Natural killer cell (primary cell): ENCODE data around the gene FLT1. TPM values are rescaled to one million over a fixed set of nuclear protein-coding genes. Genes with fewer than 3 reads are reported as not detected.

ENCODE experiments used
- ATAC-seq, 3 donors: fragments of 150-1000 bp in 2 of 3; fragments of 200-7000 bp in 1 of 3; cut with Tn5 transposase; 1 replicate in 1 of 3; 2 replicates in 2 of 3; pipeline ENCODE4 v1.10.0; 2021; ENCODE audit warnings: mild to moderate bottlenecking in 2 of 3, moderate library complexity in 2 of 3
- DNase-seq, 2 donors: peaks; one replicate each; pipeline versions ENCODE4 v3.0.0 to v3.0.0-alpha.2; 2013 to 2021; ENCODE audit warnings: mixed read lengths in 1 of 2
- H3K27ac ChIP-seq: one replicate; pipeline ENCODE4 v1.5.1; 2013; ENCODE audit warnings: mild to moderate bottlenecking, low read length
- H3K27me3 ChIP-seq: one replicate; pipeline ENCODE4 v1.6.1; 2013; ENCODE audit warnings: low read length; ENCODE audit not compliant: control insufficient read depth, insufficient read depth
- H3K36me3 ChIP-seq: one replicate; pipeline ENCODE4 v1.6.1; 2013; ENCODE audit warnings: low read length; ENCODE audit not compliant: control insufficient read depth, insufficient read depth
- H3K4me1 ChIP-seq: one replicate; pipeline ENCODE4 v1.6.1; 2013; ENCODE audit warnings: low read length; ENCODE audit not compliant: control insufficient read depth, insufficient read depth
- H3K4me3 ChIP-seq: one replicate; pipeline ENCODE4 v1.5.1; 2013; ENCODE audit warnings: low read length
- H3K9me3 ChIP-seq: one replicate; pipeline ENCODE4 v1.6.1; 2013; ENCODE audit warnings: low read length; ENCODE audit not compliant: control insufficient read depth, insufficient read depth
- H3K27ac Mint-ChIP-seq, 2 donors: one replicate each; pipeline ENCODE4 v1.8.0; 2022; ENCODE audit warnings: mild to moderate bottlenecking in 2 of 2, mixed read lengths in 2 of 2, moderate library complexity in 1 of 2
- H3K27me3 Mint-ChIP-seq, 2 donors: one replicate each; pipeline ENCODE4 v1.8.0; 2022; ENCODE audit warnings: low read depth in 2 of 2, mixed read lengths in 2 of 2
- H3K36me3 Mint-ChIP-seq: one replicate; pipeline ENCODE4 v1.8.0; 2022; ENCODE audit warnings: mixed read lengths
- H3K4me1 Mint-ChIP-seq, 2 donors: one replicate each; pipeline ENCODE4 v1.8.0; 2022; ENCODE audit warnings: mixed read lengths in 2 of 2
- H3K4me3 Mint-ChIP-seq: one replicate; pipeline ENCODE4 v1.8.0; 2022; ENCODE audit warnings: mild to moderate bottlenecking, moderate library complexity, mixed read lengths
- H3K9me3 Mint-ChIP-seq, 2 donors: one replicate each; pipeline ENCODE4 v1.8.0; 2022; ENCODE audit warnings: mixed read lengths in 2 of 2
- CTCF ChIP-seq: fragments of 200-600 bp; IDR thresholded peaks from one replicate; pipeline ENCODE4 v1.8.0; 2022; ENCODE audit warnings: antibody characterized with exemption
- WGBS: methylation state at CpG from one replicate; pipeline ENCODE4 v1.1.7; 2013; ENCODE audit warnings: missing lambda C conversion rate; ENCODE audit not compliant: insufficient coverage; 5-methylcytosine and 5-hydroxymethylcytosine counted together
- intact Hi-C: fragments of 100-400 bp; cut with micrococcal nuclease; formaldehyde crosslinking; loops from one replicate; pipeline ENCODE4 v1.14.2; 2022
- total RNA-seq, 4 donors: library from RNA; stranded (reverse); fragments of 120-200 nt in 1 of 4; gene quantifications; one replicate each; pipeline versions ENCODE4 v1.2.3 to v1.2.4, GENCODE V29; 2013 to 2022

FLT1 gene
- total RNA-seq, 3 donors from 2014 or later (not counting 1 experiment from before 2014, with no cell fraction given) = 0.05 to 0.43 (median 0.07) TPM

GRCh38 chr13:28392896-28393505, 101.9 kb downstream of the FLT1 start:
- TF ChIP-seq CTCF = no peak
- intact Hi-C loops = no loop called here

GRCh38 chr13:28392428-28392827, 102.5 kb downstream of the FLT1 start:
- no peaks in the 10 kb centered on the region for H3K36me3 Mint-ChIP-seq
- no peak for ATAC-seq
- H3K4me1 ChIP-seq = no peaks in the 10 kb centered on the region
- H3K4me3 Mint-ChIP-seq = no peak overlapping the region
- intact Hi-C loops = no loop called here
- no peak overlapping the region for H3K27ac Mint-ChIP-seq
- H3K9me3 Mint-ChIP-seq = no peaks in the 10 kb centered on the region
- H3K4me1 Mint-ChIP-seq = no peaks in the 10 kb centered on the region
- no peaks in the 10 kb centered on the region for H3K27me3 ChIP-seq
- WGBS = 10% methylated on average over 1 of the region's 2 CpGs
- H3K4me3 ChIP-seq = no peak overlapping the region
- H3K36me3 ChIP-seq = no peaks in the 10 kb centered on the region
- DNase-seq = no peak
- peaks cover 8 to 44% of the 10 kb centered on the region in 2 donors for H3K27me3 Mint-ChIP-seq
- no peaks in the 10 kb centered on the region for H3K9me3 ChIP-seq
- TF ChIP-seq CTCF = no peak
- no peak overlapping the region for H3K27ac ChIP-seq

More at GRCh38 chr13:28392896-28393505, 101.9 kb downstream of the FLT1 start:
- H3K36me3 Mint-ChIP-seq = no peaks in the 10 kb centered on the region
- peaks cover 4 to 38% of the 10 kb centered on the region in 2 donors for H3K27me3 Mint-ChIP-seq
- no peak overlapping the region for H3K27ac ChIP-seq
- H3K9me3 ChIP-seq = no peaks in the 10 kb centered on the region
- no peak overlapping the region for H3K4me3 ChIP-seq
- 93% methylated on average over 5 of the region's 5 CpGs for WGBS
- DNase-seq (no peak), ATAC-seq (no peak)
- no peak overlapping the region for H3K4me3 Mint-ChIP-seq
- H3K36me3 ChIP-seq = no peaks in the 10 kb centered on the region
- no peaks in the 10 kb centered on the region for H3K9me3 Mint-ChIP-seq
- H3K27ac Mint-ChIP-seq = no peak overlapping the region
- no peaks in the 10 kb centered on the region for H3K4me1 ChIP-seq
- H3K27me3 ChIP-seq = no peaks in the 10 kb centered on the region
- no peaks in the 10 kb centered on the region for H3K4me1 Mint-ChIP-seq

- Histone ChIP-seq H3K27me3 (no peaks in the 10 kb centered on the region), H3K4me1 (peaks cover 4% of the 10 kb centered on the region), H3K27ac (no peak overlapping the region), H3K36me3 (no peaks in the 10 kb centered on the region), H3K4me3 (no peak overlapping the region), H3K9me3 (no peaks in the 10 kb centered on the region)
- intact Hi-C loops = no loop called here
- H3K36me3 Mint-ChIP-seq = no peaks in the 10 kb centered on the region
- no peak for DNase-seq
- H3K4me1 Mint-ChIP-seq = peaks cover 9 to 10% of the 10 kb centered on the region in 2 donors
- H3K4me3 Mint-ChIP-seq = no peak overlapping the region
- no peak overlapping the region for H3K27ac Mint-ChIP-seq
- no peak for ATAC-seq
- TF ChIP-seq CTCF = no peak
- peaks cover 10 to 49% of the 10 kb centered on the region in 2 donors for H3K27me3 Mint-ChIP-seq
- WGBS = 77% methylated on average over 3 of the region's 4 CpGs
- H3K9me3 Mint-ChIP-seq = no peaks in the 10 kb centered on the region
Observed at GRCh38 chr13:28387740-28388501, 107.0 kb downstream of the FLT1 start.
